Daoy (cell line): Measurements from ENCODE around the gene BCR. TPM values are rescaled to one million over a fixed set of nuclear protein-coding genes. Genes with fewer than 3 reads are reported as not detected.

ENCODE experiments used
- total RNA-seq: library from RNA; depleted of rRNA; stranded (reverse); fragments of >200 nt; shearing (Covaris generic); gene quantifications from 2 replicates; pipeline ENCODE4 v1.2.3, GENCODE V29; 2014; rRNA removed

Gene BCR
- total RNA-seq, 1 experiment from 2014 or later = 27.3 TPM

Other genes starting within 250 kb of the BCR start
- gene GNAZ, start 110.0 kb upstream of the BCR start, total RNA-seq = 5.3 and 7.7 TPM in 2 replicates
- gene RSPH14, start 38.5 kb upstream of the BCR start, total RNA-seq = not detected in 2 replicates
- gene RAB36, start 35.0 kb upstream of the BCR start, total RNA-seq = 1.0 and 2.2 TPM in 2 replicates